Astrocyte (in vitro differentiated cells and primary cell): Measurements from ENCODE around the gene FRMD4A.

Source experiments
- EZH2 ChIP-seq: IDR thresholded peaks from 2 replicates; pipeline ENCODE4 v1.6.1; 2012; ENCODE audit warnings: mild to moderate bottlenecking, low read length, inconsistent platforms; ENCODE audit not compliant: insufficient read depth
- TF ChIP-seq, protein P1 (sequence below): IDR thresholded peaks from 2 replicates; pipeline ENCODE4 v1.5.1; 2011; ENCODE audit warnings: low read depth, mild to moderate bottlenecking, inconsistent platforms, low read length, moderate library complexity; ENCODE audit not compliant: insufficient read depth

DNA sequence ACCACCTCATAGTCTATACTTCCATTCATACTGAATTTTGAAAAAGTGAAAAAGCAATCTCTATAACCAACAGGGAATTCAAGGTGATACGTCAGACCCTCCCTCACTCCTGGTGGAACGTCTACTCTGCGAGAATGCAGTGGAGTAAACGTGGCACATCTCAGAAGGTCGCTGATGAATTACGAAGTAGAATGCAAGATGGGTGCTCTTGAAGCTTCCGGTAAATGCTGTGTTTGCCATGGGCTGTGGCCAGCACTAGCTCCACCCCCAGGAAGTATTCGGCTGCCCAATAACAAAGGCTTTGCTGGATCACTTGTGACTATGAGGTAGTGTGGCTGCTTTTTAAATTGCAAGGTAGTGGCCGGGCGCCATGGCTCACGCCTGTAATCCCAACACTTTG lies 517.9 kb downstream of the FRMD4A start:
- TF ChIP-seq, protein P1, sequence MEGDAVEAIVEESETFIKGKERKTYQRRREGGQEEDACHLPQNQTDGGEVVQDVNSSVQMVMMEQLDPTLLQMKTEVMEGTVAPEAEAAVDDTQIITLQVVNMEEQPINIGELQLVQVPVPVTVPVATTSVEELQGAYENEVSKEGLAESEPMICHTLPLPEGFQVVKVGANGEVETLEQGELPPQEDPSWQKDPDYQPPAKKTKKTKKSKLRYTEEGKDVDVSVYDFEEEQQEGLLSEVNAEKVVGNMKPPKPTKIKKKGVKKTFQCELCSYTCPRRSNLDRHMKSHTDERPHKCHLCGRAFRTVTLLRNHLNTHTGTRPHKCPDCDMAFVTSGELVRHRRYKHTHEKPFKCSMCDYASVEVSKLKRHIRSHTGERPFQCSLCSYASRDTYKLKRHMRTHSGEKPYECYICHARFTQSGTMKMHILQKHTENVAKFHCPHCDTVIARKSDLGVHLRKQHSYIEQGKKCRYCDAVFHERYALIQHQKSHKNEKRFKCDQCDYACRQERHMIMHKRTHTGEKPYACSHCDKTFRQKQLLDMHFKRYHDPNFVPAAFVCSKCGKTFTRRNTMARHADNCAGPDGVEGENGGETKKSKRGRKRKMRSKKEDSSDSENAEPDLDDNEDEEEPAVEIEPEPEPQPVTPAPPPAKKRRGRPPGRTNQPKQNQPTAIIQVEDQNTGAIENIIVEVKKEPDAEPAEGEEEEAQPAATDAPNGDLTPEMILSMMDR = no peak
- no peak for TF ChIP-seq EZH2
